T-helper 1 cell (primary cell): Measurements from ENCODE around the gene OSTM1.
A peak's percentile ranks its signal among the peaks of the same experiment; 100 is the strongest.

ENCODE experiments used
- DNase-seq, 5 donors: peaks; one replicate each; pipeline ENCODE4 v3.0.0-alpha.2; 2012 to 2020
- total RNA-seq, 4 donors: gene quantifications; one replicate each; lab custom pipeline; 2026; lab: John Stamatoyannopoulos, UW

The OSTM1 gene, protein sequence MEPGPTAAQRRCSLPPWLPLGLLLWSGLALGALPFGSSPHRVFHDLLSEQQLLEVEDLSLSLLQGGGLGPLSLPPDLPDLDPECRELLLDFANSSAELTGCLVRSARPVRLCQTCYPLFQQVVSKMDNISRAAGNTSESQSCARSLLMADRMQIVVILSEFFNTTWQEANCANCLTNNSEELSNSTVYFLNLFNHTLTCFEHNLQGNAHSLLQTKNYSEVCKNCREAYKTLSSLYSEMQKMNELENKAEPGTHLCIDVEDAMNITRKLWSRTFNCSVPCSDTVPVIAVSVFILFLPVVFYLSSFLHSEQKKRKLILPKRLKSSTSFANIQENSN
- total RNA-seq: 26.2 to 55.2 (median 48.2) reads per million in 4 donors

DNA sequence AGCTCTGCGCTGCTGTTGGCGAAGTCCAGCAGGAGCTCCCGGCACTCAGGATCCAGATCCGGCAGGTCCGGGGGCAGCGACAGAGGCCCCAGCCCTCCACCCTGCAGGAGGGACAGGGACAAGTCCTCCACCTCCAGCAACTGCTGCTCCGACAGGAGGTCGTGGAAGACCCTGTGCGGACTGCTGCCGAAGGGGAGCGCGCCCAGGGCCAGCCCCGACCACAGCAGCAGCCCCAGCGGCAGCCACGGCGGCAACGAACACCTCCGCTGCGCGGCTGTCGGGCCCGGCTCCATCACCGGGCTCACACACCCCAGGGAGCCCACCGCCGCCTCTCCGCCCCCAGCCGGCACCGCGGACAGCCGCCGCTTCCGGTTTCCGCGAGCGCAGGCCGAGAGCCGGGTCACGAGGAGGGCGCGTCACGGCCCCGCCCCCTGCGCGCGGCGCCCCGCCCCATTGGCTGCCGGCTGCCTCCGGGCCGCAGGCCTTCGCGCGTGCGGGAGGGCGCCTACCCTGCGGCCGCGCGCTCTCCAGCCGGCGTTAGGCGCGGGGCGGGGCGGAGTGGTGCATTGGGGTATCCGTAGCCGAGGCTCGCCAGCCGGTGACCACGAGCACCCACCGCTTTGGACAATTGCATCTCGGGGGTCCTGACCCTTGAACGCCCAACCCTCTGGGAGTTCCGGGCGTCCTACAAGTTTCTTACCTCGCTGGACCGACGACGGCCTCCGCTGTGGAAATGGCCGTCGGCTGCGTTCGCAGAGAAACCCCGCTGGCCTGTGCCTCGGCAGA is at the start of gene OSTM1:
Gene OSTM1 (minus strand): TSS at position 383 of the 786 bp plus-strand sequence. CDS start 90 bp downstream, at position 293.
- peak; percentile 88 to 95 (median 90) for DNase-seq

- no peak for DNase-seq
These were observed 49.4 kb upstream of the OSTM1 start for GRCh38 chr6:108123946-108124345.

GRCh38 chr6:108123481-108123929 is 49.0 kb upstream of the OSTM1 start:
- no peak for DNase-seq

DNA sequence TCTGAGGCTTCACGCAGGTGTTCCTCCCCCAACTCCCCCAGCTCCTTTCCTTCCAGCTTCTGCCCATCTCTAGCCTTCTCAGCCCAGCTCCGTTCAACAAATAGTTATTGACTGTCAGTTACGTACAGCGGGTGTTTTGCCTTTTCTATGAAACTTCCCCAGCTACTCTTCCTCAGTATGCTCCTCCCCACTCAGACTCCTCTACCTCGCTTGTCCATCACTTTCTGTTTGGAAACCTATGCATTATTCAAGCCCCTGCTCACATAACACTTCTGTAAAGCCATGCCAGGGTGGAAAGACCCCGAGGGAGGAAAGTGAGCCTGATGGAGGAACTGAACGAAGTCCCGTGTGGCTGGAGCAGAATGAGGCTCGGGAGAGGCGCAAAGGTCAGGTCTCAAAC is 47.1 kb upstream of the OSTM1 start:
- no peak for DNase-seq

- no peak for DNase-seq
These were observed 45.8 kb upstream of the OSTM1 start for GRCh38 chr6:108120311-108120710.

DNA sequence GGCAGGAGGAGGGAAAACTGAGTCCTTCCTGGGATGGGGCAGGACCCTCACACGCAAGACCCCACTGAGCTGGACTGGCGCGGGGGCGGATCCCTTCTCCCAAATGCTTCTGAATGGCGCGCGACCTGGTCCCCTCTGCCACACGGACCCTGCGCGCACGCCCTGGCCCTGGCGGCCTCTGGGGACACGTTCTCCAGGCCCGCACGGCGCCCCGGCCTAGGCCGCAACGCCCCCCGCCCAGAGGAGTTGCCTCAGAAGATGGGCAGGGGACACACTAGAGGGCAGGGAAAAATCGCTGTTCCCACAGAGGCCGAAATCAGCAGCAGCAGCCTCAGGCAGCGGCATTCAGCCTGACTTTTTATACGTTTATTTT is 45.2 kb upstream of the OSTM1 start:
- DNase-seq: no peak

DNA sequence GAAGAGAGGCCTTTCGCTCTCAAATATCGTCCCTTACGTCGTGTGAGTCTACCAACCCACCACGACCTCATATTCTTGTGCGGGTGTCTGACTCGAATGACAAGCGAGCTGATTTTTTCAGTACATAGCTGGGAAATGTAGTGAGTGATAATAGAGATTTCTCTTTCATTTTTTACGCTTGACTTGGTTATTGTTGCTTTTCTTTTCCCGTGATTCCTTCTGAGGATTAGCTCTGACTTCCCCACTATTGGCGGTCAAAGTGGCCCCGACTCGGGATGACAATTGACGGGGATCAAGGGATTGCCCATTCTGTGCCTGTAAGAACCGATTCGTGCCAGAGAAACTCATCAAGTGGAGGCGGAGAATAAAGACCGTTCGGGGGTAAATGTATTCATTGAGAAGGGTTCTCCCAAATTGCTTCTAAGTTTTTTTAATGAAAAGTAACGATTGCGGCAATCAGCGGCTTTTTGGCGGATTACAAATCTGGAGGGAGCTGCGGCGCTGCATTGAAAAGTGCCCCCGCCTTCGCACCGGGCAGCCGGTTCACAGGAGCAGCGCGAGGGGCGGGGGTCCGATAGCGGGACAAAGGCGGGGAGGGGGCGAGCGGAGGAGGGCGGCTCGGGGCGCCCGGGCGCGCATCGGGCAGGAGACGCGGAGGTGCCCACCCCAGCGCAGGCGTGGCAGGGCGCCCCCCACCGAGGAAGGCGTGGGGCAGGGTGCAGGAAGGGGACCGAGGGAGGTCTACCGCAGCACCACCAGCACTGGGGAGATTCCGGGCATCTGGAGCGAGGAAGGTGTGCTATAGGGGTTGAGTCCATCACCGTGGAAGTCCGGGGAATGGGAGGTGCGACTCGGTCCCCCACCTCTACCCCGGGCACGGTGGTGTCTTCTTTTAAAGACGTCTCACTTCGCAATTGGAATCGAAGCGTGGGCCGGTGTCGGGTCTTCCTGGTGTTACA is 44.5 kb upstream of the OSTM1 start:
- no peak for DNase-seq

DNA sequence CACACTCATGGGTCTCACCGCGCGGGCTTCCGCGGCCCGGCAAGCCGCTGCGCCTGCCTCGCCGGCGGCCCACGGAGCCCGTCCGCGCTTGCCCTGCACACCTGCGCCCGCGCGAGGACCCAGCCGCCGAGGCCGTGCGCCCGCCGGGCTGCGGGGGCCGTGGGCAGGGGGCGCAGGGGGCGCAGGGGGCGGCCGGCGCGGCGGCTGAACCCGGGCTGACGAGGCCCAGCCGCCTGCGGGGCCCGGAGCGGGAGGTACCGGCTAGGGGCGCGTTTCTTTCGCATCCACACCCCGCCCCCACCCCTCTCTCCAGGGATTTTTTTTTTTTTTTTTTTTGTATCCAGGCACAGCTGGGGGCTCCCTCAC is 43.8 kb upstream of the OSTM1 start:
- DNase-seq: no peak

DNA sequence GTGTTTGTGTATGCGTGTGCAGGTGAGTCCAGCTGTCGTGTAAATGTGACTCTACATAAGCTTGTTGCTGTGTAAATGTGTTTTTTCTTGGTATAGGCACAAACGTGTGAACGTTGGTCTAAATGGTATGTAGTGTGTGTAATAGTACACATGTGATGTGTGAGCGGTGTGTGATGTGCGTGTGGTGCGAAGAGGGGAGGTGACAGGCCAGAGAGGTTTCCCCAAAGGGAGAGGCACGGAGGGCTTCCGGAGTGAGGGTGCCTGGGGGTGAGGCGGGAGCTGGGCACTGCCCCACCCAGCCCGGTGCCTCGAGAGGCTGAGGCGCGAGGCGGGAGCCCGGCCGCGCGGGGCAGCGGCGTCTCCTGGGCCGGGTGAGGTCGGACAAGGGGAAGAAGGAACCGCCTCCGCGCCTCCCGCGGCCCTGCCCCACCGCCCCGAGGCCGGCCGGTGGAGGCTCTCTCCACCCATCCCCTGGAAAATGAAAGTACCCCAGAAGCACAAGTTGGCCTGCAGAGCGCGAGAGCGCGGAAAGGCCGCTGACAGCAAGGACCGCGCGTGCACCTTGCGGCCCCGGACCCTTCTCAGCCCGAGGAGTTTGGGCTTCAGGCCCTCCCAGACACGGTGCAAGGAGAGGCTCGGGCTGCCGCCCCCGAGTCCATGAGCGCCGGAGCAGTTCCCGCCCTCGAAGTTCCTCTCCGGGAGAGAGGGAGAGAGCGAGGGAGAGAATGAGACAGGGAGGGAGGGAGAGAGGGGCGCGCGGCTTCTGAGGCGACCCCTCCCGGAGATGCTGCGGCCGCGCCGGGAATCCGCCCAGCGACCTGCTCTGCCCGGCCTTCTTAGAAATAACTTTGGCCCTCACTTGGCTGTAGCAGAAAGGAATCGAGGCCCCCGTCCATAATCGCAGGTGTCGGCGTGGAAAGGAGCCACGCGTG is 43.2 kb upstream of the OSTM1 start:
- peak in 1 of 5 donors; percentile 28 for DNase-seq

DNA sequence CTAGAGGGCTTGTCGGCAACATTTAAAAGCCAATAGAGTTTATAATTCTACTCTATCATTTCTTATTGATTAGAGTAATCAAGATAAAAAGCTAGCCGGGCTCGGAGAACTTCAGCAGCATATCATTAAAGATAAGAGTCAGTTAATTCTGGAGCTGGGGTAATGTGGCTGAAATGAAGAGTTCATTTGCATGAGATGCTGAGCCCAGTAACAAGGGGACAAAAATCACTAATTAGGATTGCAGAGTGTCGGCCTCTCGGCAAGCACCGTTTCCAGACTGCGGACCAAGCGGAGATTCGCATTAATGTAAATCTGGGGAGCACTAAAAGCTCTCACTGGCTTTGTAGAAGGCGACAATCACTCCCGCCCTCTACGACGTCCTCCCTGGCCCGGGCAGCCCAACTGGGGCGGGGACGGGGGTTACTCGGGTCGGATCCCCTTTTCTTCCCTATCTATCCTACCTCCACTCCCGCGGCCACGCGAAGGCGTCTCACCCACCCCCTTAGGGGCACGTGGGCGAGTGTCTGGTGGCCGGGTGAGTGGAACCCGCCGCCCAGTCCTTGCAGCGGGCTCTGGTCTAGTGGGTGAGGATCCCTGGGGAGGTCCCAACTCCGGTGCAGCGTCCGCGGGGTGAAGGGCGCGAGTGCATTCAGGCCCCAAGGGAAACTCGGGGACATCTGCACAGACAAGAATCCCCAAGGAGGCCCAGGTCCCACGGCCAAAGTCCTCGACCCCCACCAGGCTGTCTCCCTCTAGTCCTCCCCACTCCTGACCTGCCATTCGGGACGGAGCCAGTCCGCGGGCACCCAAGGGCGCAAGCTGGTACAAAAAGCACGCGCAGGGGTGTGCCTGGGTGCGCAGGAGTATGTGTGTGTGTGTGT is 42.2 kb upstream of the OSTM1 start:
- DNase-seq: no peak

DNA sequence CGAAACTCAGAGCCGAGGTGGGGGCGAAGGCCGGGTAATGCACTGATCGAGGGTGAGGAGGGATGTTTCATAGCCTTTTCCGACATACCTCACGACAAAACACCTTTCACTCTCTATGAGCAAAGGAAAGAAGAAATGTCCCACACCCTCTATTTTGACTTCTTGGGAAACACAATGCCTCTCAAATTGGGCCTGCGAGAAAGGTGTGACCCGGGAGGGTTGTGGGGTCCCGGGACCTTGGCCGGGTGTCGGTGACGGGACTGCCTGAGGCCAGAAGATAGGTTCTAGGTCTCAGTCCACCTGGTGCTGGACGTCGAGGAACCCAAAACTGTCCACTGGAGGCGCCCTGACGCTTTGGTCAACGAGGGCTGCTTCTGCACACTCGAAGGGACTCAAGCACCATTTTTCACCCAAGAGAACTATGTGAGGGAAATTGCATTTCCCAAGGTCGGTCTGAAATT is 41.1 kb upstream of the OSTM1 start:
- no peak for DNase-seq

- peak in 1 of 5 donors; percentile 29 for DNase-seq
These were observed 40.5 kb upstream of the OSTM1 start for GRCh38 chr6:108114841-108115597.

DNA sequence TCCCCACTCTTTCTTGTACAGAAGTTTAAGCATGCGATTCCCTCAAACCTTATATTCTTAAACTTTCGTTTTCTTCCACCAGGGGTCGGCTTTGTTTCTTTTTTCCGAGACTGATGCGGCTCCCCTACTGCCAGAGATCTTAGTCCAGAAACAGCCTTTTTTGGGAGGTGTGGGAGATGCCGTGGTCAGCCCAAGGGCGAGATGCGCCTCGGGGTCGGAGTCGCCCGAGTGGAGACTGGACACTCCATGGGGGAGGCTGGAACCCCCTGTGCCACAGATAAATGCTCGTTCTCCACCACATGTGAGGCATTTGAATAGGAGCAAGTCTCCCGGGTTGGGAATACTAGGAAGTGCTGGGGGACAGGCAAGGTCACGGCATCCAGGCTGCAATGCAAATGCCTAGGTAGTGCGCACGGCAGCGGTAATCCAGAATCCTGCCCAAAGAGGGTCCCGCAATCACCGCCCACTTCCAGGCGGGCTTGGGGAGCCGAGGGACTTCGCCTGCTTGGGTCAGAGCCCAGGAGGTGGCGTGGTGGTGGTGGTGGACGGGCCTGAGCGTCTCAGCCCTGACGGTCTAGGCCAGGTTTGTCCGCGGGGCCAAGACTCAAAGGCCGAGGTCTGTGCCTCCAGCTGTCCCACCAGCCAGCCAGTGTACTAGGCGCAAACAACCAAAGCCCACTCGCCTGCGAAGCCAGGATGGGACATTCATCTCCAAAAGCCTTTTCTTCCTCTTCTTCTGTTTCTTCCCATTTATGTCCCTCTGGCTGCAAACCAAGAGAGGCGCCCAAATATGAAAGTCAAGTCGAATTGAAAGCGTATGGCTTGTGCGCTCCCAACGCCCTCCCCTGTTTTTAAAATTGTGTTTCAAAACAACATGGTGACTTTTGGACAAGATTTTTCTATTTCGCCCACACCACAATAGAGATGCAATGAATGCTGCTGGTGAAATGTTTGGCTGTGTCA is 39.3 kb upstream of the OSTM1 start:
- DNase-seq: no peak

- no peak for DNase-seq
These were observed 33.8 kb upstream of the OSTM1 start for GRCh38 chr6:108108374-108108773.

- no peak for DNase-seq
These were observed 32.6 kb upstream of the OSTM1 start for GRCh38 chr6:108107102-108107501.

DNA sequence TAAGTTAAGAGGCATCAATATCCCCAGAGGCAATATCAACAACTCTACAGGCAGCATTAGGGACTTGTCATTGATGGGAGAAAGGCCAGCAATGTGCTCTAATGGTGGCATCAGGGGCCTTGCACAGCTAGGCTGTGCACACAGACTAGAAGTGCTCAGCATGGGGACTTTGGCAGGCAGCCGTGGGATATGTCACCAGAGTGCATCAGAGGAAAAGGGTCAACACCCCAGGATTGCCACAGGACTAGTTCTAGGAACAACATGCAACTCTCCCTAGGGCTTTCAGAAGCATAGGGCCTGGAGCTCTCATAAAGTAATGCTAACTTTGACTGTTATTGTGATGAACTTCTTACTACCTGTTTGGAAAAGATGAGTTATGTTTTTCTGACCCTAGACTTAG is 32.2 kb upstream of the OSTM1 start:
- no peak for DNase-seq

DNA sequence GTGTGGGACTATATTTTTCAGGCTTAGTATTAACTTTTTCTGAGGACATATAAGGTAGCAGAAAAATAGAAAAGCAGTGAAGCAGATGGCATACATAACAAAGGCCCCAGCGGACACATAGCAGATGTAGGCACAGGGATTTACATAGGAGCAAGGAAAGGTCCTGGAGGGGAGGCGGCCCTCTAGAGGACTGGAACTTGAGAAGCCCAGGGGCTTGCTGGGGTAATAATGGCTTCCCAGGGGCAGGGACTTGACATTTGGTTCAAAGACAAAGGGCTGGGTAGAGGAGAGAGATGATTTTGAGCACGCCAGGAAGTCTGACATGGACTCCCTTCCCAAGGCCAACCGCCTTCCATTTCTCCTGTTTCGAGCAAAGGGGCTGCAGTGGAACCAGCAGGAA is 31.7 kb upstream of the OSTM1 start:
- DNase-seq: no peak

DNA sequence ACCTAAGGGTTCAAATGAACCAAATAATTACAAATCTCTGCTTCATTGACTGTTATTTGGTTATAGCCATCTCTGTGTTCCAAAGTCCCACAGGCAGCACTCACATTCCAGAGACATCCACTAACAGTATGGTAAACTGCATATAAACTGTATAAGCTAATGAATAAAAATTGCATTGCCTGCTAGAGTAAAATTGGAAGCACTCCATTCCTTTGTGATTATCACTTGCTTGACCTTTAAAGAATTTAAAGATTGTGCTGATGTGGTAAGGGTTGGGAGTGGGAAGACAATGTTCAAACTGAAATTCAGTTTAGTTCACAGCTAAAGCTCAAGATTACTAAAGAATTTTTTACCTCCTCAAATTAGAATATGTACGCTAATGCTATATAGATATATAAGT is 31.0 kb upstream of the OSTM1 start:
- no peak for DNase-seq

DNA sequence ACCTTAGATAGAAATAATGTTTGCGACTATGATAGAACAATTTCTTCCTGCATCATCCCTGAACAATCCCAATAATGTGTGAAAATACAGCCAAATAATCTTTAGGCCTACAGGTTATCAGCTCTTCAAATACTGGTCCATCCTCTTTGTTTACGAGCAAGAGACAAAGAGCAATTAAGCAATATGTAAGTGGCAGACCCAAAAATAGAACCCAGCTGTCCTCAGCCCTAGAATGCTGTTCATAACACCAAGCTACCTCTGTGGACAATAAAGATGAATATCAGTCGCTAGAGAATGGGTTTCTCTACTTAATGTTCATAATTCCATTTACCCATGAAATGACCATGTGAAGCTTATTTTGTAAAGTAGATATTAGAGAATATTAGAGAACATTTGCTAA is 28.4 kb upstream of the OSTM1 start:
- no peak for DNase-seq
